Fibroblast of lung (primary cell): ENCODE results near the gene GNB5. TPM values are rescaled to one million over a fixed set of nuclear protein-coding genes. Genes with fewer than 3 reads are reported as not detected.

Experiments
- DNase-seq, 2 donors: peaks; one replicate each; pipeline versions ENCODE4 v3.0.0 to v3.0.0-alpha.2; 2010; ENCODE audit warnings: low read depth in 2 of 2
- H2AFZ ChIP-seq: 2 replicates; pipeline ENCODE4 v1.5.1; 2012; ENCODE audit warnings: low read length, control low read depth, inconsistent platforms
- H3K27ac ChIP-seq: 2 replicates; pipeline ENCODE4 v1.5.1; 2011; ENCODE audit warnings: low read length, control low read depth; ENCODE audit not compliant: insufficient read depth
- H3K27me3 ChIP-seq: 2 replicates; pipeline ENCODE4 v1.5.1; 2011; ENCODE audit warnings: mild to moderate bottlenecking, low read length; ENCODE audit not compliant: control insufficient read depth, insufficient read depth
- H3K36me3 ChIP-seq: 2 replicates; pipeline ENCODE4 v1.5.1; 2011; ENCODE audit warnings: low read length; ENCODE audit not compliant: control insufficient read depth, insufficient read depth
- H3K4me1 ChIP-seq: 2 replicates; pipeline ENCODE4 v1.5.1; 2011; ENCODE audit warnings: low read length; ENCODE audit not compliant: control insufficient read depth, insufficient read depth; ENCODE audit errors: extremely low read depth
- H3K4me2 ChIP-seq: 2 replicates; pipeline ENCODE4 v1.5.1; 2011; ENCODE audit warnings: low read length, control low read depth; ENCODE audit not compliant: insufficient read depth; ENCODE audit errors: extremely low read depth
- H3K4me3 ChIP-seq, 4 experiments: fragments of 200-600 bp in 1 of 4; sonication (generic) in 1 of 4; replicated peaks in 1 of 4; 2 replicates each; pipeline ENCODE4 v1.5.1; 2011 to 2016; ENCODE audit warnings: low read length in 4 of 4, low read depth in 3 of 4, mild to moderate bottlenecking in 3 of 4, control low read depth in 2 of 4, inconsistent platforms in 1 of 4, mixed read lengths in 1 of 4; ENCODE audit not compliant: insufficient read depth in 1 of 4; ENCODE audit errors: control extremely low read depth in 1 of 4
- H3K79me2 ChIP-seq: 2 replicates; pipeline ENCODE4 v1.5.1; 2012; ENCODE audit warnings: mild to moderate bottlenecking, low read length, inconsistent platforms; ENCODE audit not compliant: control insufficient read depth, insufficient read depth
- H3K9ac ChIP-seq: 2 replicates; pipeline ENCODE4 v1.5.1; 2011; ENCODE audit warnings: mild to moderate bottlenecking, low read length, control low read depth; ENCODE audit not compliant: insufficient read depth
- H3K9me3 ChIP-seq: 2 replicates; pipeline ENCODE4 v1.5.1; 2012; ENCODE audit warnings: low read depth, low read length; ENCODE audit not compliant: control insufficient read depth, insufficient read depth
- H4K20me1 ChIP-seq: 2 replicates; pipeline ENCODE4 v1.5.1; 2011; ENCODE audit warnings: low read length; ENCODE audit not compliant: control insufficient read depth, insufficient read depth; ENCODE audit errors: extremely low read depth
- CTCF ChIP-seq, 2 donors: IDR thresholded peaks in 1 of 2; conservative IDR thresholded peaks in 1 of 2; 1 replicate in 1 of 2; 2 replicates in 1 of 2; pipeline ENCODE4 v1.5.1; 2011 to 2012; ENCODE audit warnings: low read length in 2 of 2, control low read depth in 1 of 2, inconsistent platforms in 1 of 2, low read depth in 1 of 2, mild to moderate bottlenecking in 1 of 2
- EZH2 ChIP-seq: IDR thresholded peaks from 2 replicates; pipeline ENCODE4 v1.5.1; 2012; ENCODE audit warnings: low read length, control low read depth, mild to moderate bottlenecking; ENCODE audit errors: missing control alignments
- polyA plus RNA-seq, 2 donors: library from polyadenylated mRNA; depleted of rRNA in 1 of 2; stranded (reverse) in 1 of 2; unstranded in 1 of 2; fragments of >200 nt; gene quantifications; 2 replicates each; pipeline ENCODE4 v1.2.1, GENCODE V29; 2011 to 2012; ENCODE audit warnings: missing spikeins in 1 of 2
- total RNA-seq: library from RNA; depleted of rRNA; stranded (reverse); fragments of >200 nt; gene quantifications from 2 replicates; pipeline ENCODE4 v1.2.1, GENCODE V29; 2014

The GNB5 gene
- total and polyA plus RNA-seq, 2 donors (not counting 1 experiment from before 2014, with no cell fraction given) = 44.0 to 52.2 TPM

DNA sequence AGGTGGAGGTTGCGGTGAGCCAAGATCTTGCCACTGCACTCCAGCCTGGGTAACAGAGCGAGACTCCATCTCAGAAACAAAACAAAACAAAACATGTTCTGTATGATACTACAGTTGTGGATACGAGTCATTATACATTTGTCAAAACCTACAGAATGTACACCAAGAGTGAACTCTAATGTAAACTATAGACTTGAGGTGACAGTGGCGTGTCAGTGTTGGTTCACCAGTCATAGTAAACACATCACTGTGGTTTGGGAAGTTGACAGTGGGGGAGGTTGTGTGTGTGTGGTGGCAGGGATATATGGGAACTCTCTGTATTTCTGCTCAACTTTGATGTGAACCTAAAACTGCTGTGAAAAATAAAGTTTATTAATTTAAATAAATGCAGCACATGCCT lies 33.0 kb upstream of the GNB5 start:
- Histone ChIP-seq H3K4me3 (no peak overlapping the region), H3K9ac (no peak overlapping the region), H3K27ac (no peak overlapping the region), H4K20me1 (no peaks in the 10 kb centered on the region), H2AFZ (no peak overlapping the region), H3K79me2 (no peaks in the 10 kb centered on the region), H3K36me3 (no peaks in the 10 kb centered on the region), H3K4me2 (no peak overlapping the region), H3K27me3 (peaks cover 9% of the 10 kb centered on the region), H3K9me3 (no peaks in the 10 kb centered on the region), H3K4me1 (no peaks in the 10 kb centered on the region)
- TF ChIP-seq CTCF (conservative IDR thresholded peaks at IDR 0.05 in 1 of 2, IDR thresholded peaks at IDR 0.05 in 1 of 2; ENCODE audit: low read depth in 1 of 2, low read length in 2 of 2) (no peak), EZH2 (no peak)
- no peak for DNase-seq

- DNase-seq = no peak
- Histone ChIP-seq H3K79me2 (no peaks in the 10 kb centered on the region), H3K4me1 (no peaks in the 10 kb centered on the region), H3K4me3 (peak overlapping the region in 1 of 4 experiments; percentile 12), H3K27ac (no peak overlapping the region), H3K27me3 (peaks cover 9% of the 10 kb centered on the region), H3K9ac (no peak overlapping the region), H3K4me2 (peak overlapping the region; percentile 4), H3K36me3 (no peaks in the 10 kb centered on the region), H4K20me1 (no peaks in the 10 kb centered on the region), H2AFZ (no peak overlapping the region), H3K9me3 (no peaks in the 10 kb centered on the region)
- TF ChIP-seq EZH2 (no peak), CTCF (conservative IDR thresholded peaks at IDR 0.05 in 1 of 2, IDR thresholded peaks at IDR 0.05 in 1 of 2; ENCODE audit: low read depth in 1 of 2, low read length in 2 of 2) (no peak)
Observed at GRCh38 chr15:52221730-52222129, 30.5 kb upstream of the GNB5 start.

DNA sequence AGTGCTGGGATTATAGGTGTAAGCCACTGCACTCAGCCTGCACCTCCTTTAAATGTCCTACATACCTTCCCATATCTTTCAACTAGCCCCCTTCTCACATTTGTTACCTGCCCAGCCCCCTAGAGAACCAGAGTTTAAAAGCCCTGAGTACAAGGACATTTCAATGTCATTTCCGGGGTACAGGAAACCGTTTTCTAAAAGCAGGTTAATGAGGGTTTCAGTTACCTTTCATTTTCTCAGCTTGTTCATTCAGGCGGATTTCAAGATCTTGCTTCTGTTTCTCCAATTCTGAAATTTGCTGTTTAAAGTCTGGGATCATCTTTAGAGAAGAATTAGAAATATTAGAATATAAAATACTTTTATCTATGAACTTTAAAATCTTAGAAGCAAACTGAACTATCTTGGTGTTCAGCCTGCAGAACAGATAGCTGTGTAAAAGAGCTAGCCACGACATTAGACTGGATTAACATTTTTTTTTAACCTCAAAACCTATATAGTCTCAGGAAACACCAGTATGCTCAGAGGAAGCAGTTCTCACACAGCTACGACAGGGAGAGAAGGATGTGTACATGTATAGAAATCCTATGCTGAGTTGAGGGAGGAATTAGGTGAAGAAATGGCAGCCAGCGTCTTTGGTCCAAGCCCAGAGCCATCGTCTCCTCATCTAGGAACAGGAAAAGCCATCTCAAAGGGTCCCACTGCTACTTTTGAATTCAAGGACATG lies 29.9 kb upstream of the GNB5 start:
- DNase-seq = no peak

More for the DNA sequence above, 29.9 kb upstream of the GNB5 start:
- H3K27ac ChIP-seq = no peak overlapping the region
- no peaks in the 10 kb centered on the region for H3K36me3 ChIP-seq
- peaks cover 9% of the 10 kb centered on the region for H3K27me3 ChIP-seq
- H4K20me1 ChIP-seq = no peaks in the 10 kb centered on the region
- H3K9me3 ChIP-seq = no peaks in the 10 kb centered on the region
- peak overlapping the region; percentile 44 for H2AFZ ChIP-seq
- no peaks in the 10 kb centered on the region for H3K4me1 ChIP-seq
- no peaks in the 10 kb centered on the region for H3K79me2 ChIP-seq
- no peak overlapping the region for H3K9ac ChIP-seq
- H3K4me2 ChIP-seq = no peak overlapping the region
- TF ChIP-seq EZH2 = no peak
- no peak for TF ChIP-seq CTCF (conservative IDR thresholded peaks at IDR 0.05 in 1 of 2, IDR thresholded peaks at IDR 0.05 in 1 of 2; ENCODE audit: low read depth in 1 of 2, low read length in 2 of 2)
- H3K4me3 ChIP-seq = no peak overlapping the region
